BLaER1 treated with 17β-estradiol and CSF1 and Interleukin-3, amounts not matched to agents 10 nM and 100 nM (cell line): ENCODE measurements around the gene FBXL22.
A peak's percentile ranks its signal among the peaks of the same experiment; 100 is the strongest.
"Not testable (repeated sequence)": the region's sequence is repeated elsewhere in the genome, so short reads cannot be mapped to it uniquely, and the experiment has no call there.

Experiments used
- H3K27ac ChIP-seq, 11 experiments: shearing (Covaris generic); formaldehyde crosslinking; 2 replicates each; pipeline ENCODE4 v1.8.1; 2022
- H3K27me3 ChIP-seq, 11 experiments: shearing (Covaris generic); formaldehyde crosslinking; 2 replicates each; pipeline ENCODE4 v1.8.1; 2022
- H3K36me3 ChIP-seq, 11 experiments: shearing (Covaris generic); formaldehyde crosslinking; 2 replicates each; pipeline ENCODE4 v1.8.1; 2022
- H3K4me1 ChIP-seq, 10 experiments: shearing (Covaris generic); formaldehyde crosslinking; 2 replicates each; pipeline ENCODE4 v1.8.1; 2022
- H3K4me2 ChIP-seq, 11 experiments: shearing (Covaris generic); formaldehyde crosslinking; 2 replicates each; pipeline ENCODE4 v1.8.1; 2022
- H3K4me3 ChIP-seq, 10 experiments: shearing (Covaris generic); formaldehyde crosslinking; 2 replicates each; pipeline ENCODE4 v1.8.1; 2022
- H3K9ac ChIP-seq, 11 experiments: shearing (Covaris generic); formaldehyde crosslinking; 2 replicates each; pipeline ENCODE4 v1.8.1; 2022
- H3K9me3 ChIP-seq, 11 experiments: shearing (Covaris generic); formaldehyde crosslinking; replicated peaks in 1 of 11; 2 replicates each; pipeline ENCODE4 v1.8.1; 2022
- H4K20me1 ChIP-seq, 11 experiments: shearing (Covaris generic); formaldehyde crosslinking; 2 replicates each; pipeline ENCODE4 v1.8.1; 2022
- Cebpa-rat ChIP-seq, 11 experiments: shearing (Covaris generic); IDR thresholded peaks; 2 replicates each; pipeline ENCODE4 v1.8.1; 2022

FBXL22 gene

GRCh38 chr15:63611177-63611576 is 14.0 kb downstream of the FBXL22 start:
- H3K9ac ChIP-seq = peak overlapping the region in 10 of 11 experiments; percentile 18 to 62 (median 38); a peak in 12 of 22 replicates
- peak overlapping the region; percentile 6 to 73 (median 59); a peak in 17 of 22 replicates for H3K27ac ChIP-seq
- peaks cover 66 to 79% (median 72%) of the 10 kb centered on the region in 11 experiments for H3K36me3 ChIP-seq

GRCh38 chr15:63612300-63612699 is 15.1 kb downstream of the FBXL22 start:
- H3K36me3 ChIP-seq = peaks cover 71 to 85% (median 77%) of the 10 kb centered on the region in 11 experiments
- H3K9ac ChIP-seq = no peak overlapping the region

More at GRCh38 chr15:63611177-63611576, 14.0 kb downstream of the FBXL22 start:
- Histone ChIP-seq H3K9me3 (no peaks in the 10 kb centered on the region), H4K20me1 (peaks cover 0 to 26% (median 0%) of the 10 kb centered on the region in 11 experiments; a peak in 7 of 22 replicates), H3K27me3 (no peaks in the 10 kb centered on the region), H3K4me1 (peaks cover 23 to 34% (median 28%) of the 10 kb centered on the region in 10 experiments), H3K4me3 (no peak overlapping the region), H3K4me2 (peak overlapping the region; percentile 42 to 75 (median 60); a peak in 21 of 22 replicates)
- no peak for TF ChIP-seq Cebpa-rat (IDR thresholded peaks at IDR 0.05)

GRCh38 chr15:63615935-63616334 is 18.7 kb downstream of the FBXL22 start:
- H3K9ac ChIP-seq = no peak overlapping the region
- peaks cover 0 to 3% (median 0%) of the 10 kb centered on the region in 11 experiments; a peak in 1 of 22 replicates for H3K9me3 ChIP-seq
- peaks cover 47 to 60% (median 54%) of the 10 kb centered on the region in 11 experiments for H3K36me3 ChIP-seq
- H3K4me2 ChIP-seq = no peak overlapping the region
- peaks cover 0 to 6% (median 0%) of the 10 kb centered on the region in 11 experiments; a peak in 3 of 22 replicates for H4K20me1 ChIP-seq
- H3K4me1 ChIP-seq = peaks cover 3 to 10% (median 6%) of the 10 kb centered on the region in 10 experiments
- H3K4me3 ChIP-seq = no peak overlapping the region
- H3K27ac ChIP-seq = no peak overlapping the region
- no peak for TF ChIP-seq Cebpa-rat (IDR thresholded peaks at IDR 0.05)
- H3K27me3 ChIP-seq = no peaks in the 10 kb centered on the region

More at GRCh38 chr15:63612300-63612699, 15.1 kb downstream of the FBXL22 start:
- no peak for TF ChIP-seq Cebpa-rat (IDR thresholded peaks at IDR 0.05)
- Histone ChIP-seq H3K4me1 (peaks cover 16 to 28% (median 20%) of the 10 kb centered on the region in 10 experiments), H3K4me2 (no peak overlapping the region), H3K9me3 (no peaks in the 10 kb centered on the region), H4K20me1 (peaks cover 0 to 20% (median 0%) of the 10 kb centered on the region in 11 experiments; a peak in 6 of 22 replicates), H3K27ac (no peak overlapping the region), H3K27me3 (no peaks in the 10 kb centered on the region), H3K4me3 (no peak overlapping the region)

- not testable (repeated sequence) for H3K27me3 ChIP-seq, H3K4me3 ChIP-seq, H3K9ac ChIP-seq, H4K20me1 ChIP-seq, H3K4me2 ChIP-seq, H3K27ac ChIP-seq, H3K4me1 ChIP-seq
- Histone ChIP-seq H3K36me3 (peaks cover 48 to 58% (median 53%) of the 10 kb centered on the region in 11 experiments), H3K9me3 (peaks cover 0 to 10% (median 4%) of the 10 kb centered on the region in 11 experiments; a peak in 11 of 22 replicates)
Measured at GRCh38 chr15:63617147-63617546, 20.0 kb downstream of the FBXL22 start.

DNA sequence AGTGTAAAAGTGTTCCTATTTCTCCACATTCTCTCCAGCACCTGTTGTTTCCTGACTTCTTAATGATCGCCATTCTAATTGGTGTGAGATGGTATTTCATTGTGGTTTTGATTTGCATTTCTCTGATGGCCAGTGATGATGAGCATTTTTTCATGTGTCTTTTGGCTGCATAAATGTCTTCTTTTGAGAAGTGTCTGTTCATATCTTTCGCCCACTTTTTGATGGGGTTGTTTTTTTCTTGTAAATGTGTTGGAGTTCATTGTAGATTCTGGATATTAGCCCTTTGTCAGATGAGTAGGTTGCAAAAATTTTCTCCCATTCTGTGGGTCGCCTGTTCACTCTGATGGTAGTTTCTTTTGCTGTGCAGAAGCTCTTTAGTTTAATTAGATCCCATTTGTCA is 20.4 kb downstream of the FBXL22 start:
- peaks cover 48 to 58% (median 53%) of the 10 kb centered on the region in 11 experiments for H3K36me3 ChIP-seq
- not testable (repeated sequence) for H4K20me1 ChIP-seq

GRCh38 chr15:63620760-63621159 is 23.6 kb downstream of the FBXL22 start:
- not testable (repeated sequence) for H3K27me3 ChIP-seq, H3K4me3 ChIP-seq, H3K4me2 ChIP-seq, H4K20me1 ChIP-seq, H3K27ac ChIP-seq, H3K9ac ChIP-seq
- H3K4me1 ChIP-seq = peaks cover 0 to 11% (median 0%) of the 10 kb centered on the region in 10 experiments; a peak in 5 of 20 replicates
- peaks cover 0 to 15% (median 8%) of the 10 kb centered on the region in 11 experiments; a peak in 13 of 22 replicates for H3K9me3 ChIP-seq
- peaks cover 50 to 58% (median 55%) of the 10 kb centered on the region in 11 experiments for H3K36me3 ChIP-seq

More for the DNA sequence above, 20.4 kb downstream of the FBXL22 start:
- H3K27ac ChIP-seq, H3K4me1 ChIP-seq, H3K9ac ChIP-seq, H3K4me3 ChIP-seq, H3K4me2 ChIP-seq, H3K27me3 ChIP-seq: not testable (repeated sequence)
- H3K9me3 ChIP-seq = peaks cover 0 to 15% (median 8%) of the 10 kb centered on the region in 11 experiments; a peak in 13 of 22 replicates

GRCh38 chr15:63623232-63623969 is 26.2 kb downstream of the FBXL22 start:
- Histone ChIP-seq H4K20me1 (no peaks in the 10 kb centered on the region), H3K4me2 (no peak overlapping the region), H3K36me3 (peaks cover 65 to 73% (median 72%) of the 10 kb centered on the region in 11 experiments), H3K9ac (no peak overlapping the region), H3K27ac (no peak overlapping the region), H3K27me3 (no peaks in the 10 kb centered on the region), H3K4me1 (peaks cover 0 to 11% (median under 1%) of the 10 kb centered on the region in 10 experiments; a peak in 7 of 20 replicates), H3K9me3 (peaks cover 0 to 15% (median 8%) of the 10 kb centered on the region in 11 experiments; a peak in 13 of 22 replicates), H3K4me3 (no peak overlapping the region)
- no peak for TF ChIP-seq Cebpa-rat (IDR thresholded peaks at IDR 0.05)

DNA sequence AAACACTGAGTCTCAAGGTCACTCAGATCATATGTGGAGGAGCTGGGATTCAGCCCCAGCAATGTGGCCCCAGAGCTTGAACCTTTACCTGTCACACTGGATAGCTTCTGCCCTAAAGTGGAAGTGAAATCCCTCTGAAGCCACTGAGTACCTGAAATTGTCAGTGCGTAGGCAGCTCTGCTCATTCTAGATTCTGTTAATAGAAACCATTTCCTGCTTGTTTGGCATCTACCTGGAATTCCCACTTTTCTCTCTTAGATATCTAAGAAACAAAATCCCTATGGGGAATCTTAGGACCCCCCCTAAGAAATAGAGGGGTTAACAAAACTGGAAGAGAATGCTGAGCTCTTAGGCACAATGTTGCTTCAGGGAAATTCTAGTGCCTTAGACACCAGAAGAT is 29.8 kb downstream of the FBXL22 start:
- peaks cover 97 to 100% (median 99%) of the 10 kb centered on the region in 11 experiments for H3K36me3 ChIP-seq
- H3K4me1 ChIP-seq = peaks cover 0 to 11% (median 2%) of the 10 kb centered on the region in 10 experiments; a peak in 7 of 20 replicates
- no peaks in the 10 kb centered on the region for H4K20me1 ChIP-seq
- H3K27ac ChIP-seq = no peak overlapping the region
- H3K4me2 ChIP-seq = no peak overlapping the region
- no peak overlapping the region for H3K4me3 ChIP-seq
- H3K9ac ChIP-seq = no peak overlapping the region
- no peak for TF ChIP-seq Cebpa-rat (IDR thresholded peaks at IDR 0.05)
- peaks cover 0 to 9% (median 5%) of the 10 kb centered on the region in 11 experiments; a peak in 11 of 22 replicates for H3K9me3 ChIP-seq
- H3K27me3 ChIP-seq = no peaks in the 10 kb centered on the region

DNA sequence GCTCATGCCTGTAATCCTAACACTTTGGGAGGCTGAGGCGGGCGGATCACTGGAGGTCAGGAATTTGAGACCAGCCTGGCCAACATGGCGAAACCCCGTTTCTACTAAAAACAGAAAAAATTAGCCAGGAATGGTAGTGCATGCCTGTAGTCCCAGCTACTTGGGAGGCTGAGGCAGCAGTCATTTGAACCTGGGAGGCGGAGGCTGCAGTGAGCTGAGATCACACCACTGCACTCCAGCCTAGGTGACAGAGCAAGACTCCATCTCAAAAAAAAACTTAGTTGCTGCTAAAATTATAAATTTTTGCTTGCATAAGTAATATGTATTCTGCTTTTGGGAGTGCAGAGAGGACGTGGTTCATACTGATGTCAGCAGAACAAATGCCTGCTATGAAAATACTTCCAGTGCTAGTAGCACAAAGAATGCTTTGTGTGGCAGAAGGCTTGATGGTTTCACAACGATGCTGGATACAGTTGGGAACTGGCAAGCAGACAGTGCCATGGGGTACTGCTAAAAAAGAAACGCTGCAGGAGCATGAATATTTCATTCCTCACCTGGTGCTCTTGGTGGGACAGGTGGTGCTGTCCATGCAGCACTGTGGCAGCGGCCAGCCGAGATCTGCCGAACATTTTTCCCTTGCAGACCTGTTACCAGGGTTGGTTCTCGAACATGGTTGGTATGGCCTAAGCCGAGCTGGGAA is 31.1 kb downstream of the FBXL22 start:
- Histone ChIP-seq H3K36me3 (peaks cover 98 to 100% (median 99%) of the 10 kb centered on the region in 11 experiments), H4K20me1 (no peaks in the 10 kb centered on the region), H3K27me3 (no peaks in the 10 kb centered on the region), H3K9ac (no peak overlapping the region), H3K4me3 (no peak overlapping the region), H3K4me2 (no peak overlapping the region), H3K4me1 (peaks cover 0 to 6% (median 0%) of the 10 kb centered on the region in 10 experiments; a peak in 5 of 20 replicates), H3K9me3 (no peaks in the 10 kb centered on the region), H3K27ac (no peak overlapping the region)
- no peak for TF ChIP-seq Cebpa-rat (IDR thresholded peaks at IDR 0.05)
